Medulla oblongata (tissue), 1 donor: ENCODE measurements around the gene NDUFAF5.

ENCODE experiments used
- DNase-seq: peaks from one replicate; pipeline ENCODE4 v3.0.0-alpha.2; 2015; ENCODE audit errors: extremely low spot score

Gene NDUFAF5

DNA sequence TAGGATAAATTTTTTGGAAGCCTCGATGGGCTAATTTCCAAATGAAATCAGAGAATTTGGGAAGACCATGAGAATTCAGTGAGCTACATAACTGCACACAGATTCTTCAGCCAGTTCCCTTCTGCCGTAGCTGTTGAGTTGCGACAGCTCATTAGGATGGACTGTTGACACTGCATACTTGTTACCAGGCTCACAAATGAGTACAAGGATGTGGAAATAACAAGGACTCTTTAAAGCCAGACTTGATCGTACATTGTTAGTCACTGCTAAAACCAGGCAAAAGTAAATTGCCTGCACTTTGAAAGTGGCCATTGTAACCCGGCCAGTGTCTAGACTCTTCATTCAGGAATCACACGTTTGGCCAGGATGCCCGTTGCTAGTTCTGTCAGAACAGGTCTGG, 37.0 kb downstream of the NDUFAF5 start:
- DNase-seq = no peak

DNA sequence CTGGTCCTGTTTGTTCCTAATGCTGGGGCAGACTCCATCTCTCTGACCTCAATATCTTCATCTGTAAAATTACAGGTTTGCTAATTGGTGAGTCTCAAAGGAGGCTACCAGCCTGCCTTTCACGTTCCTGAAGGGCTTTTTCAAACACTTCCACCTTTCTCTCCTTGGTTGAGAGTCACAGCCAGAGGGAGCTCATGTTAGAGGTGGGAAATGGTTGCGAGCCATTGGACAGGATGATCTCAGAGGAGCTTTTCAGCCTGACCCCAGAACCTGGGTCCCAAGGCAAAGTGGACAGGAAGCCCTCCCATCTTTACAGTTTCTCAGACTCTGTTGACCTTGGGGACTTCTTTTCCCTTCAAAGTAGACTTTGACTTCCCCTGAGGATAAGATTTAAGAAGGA, 37.6 kb downstream of the NDUFAF5 start:
- no peak for DNase-seq

DNA sequence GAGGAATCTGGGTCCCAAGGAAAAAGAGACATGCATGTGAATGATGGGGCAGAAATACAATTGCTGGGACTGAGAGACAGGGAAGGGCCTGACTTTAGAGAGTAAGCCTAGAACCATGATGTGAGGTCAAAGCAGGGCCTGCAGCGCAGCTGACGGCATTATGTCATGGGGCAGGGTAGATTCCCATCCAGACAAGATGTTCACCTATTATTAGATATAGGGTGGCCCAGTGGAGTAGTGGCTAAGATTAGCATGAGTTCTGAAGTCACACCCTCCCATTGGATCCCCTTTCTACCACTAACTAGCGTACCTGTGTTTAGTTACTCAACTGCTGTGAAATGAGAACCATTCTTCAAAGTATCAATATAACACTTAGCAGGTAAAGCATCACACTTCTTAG, 39.6 kb downstream of the NDUFAF5 start:
- no peak for DNase-seq

DNA sequence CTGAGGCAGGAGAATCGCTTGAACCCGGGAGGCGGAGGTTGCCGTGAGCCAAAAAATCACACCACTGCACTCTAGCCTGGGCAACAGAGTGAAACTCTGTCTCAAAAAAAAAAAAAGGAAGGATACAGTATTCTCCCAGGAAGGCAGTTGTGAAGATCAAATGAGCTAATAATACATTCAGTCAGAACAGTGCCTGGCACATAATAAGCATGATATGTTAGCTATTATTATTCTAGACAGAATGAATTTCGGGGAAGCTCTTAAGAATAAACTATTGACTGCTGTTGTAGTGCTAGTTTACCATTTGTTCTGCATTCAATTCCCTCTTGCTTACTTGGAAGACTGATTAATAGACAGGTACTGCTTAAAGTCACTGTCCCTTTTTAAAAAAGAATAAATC, 40.6 kb downstream of the NDUFAF5 start:
- no peak for DNase-seq

DNA sequence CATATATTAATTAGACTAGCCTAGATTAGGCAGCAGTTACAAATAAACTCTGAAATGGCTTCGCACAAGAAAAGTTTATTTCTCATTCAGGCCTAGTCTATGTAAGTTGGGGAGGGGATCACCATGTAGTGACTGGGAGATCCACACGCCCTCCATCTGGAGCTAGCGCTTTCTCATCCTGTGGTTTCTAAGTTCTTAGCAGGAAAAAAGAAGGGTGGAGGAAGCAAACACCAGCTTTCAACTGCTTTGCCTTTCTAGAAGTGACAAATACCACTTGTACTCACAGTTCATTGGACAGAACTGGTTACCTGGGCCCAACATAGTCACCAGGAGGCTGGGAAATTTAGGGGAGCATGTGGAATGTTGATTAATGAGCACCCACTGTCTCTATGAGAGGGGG, 46.6 kb downstream of the NDUFAF5 start:
- no peak for DNase-seq

DNA sequence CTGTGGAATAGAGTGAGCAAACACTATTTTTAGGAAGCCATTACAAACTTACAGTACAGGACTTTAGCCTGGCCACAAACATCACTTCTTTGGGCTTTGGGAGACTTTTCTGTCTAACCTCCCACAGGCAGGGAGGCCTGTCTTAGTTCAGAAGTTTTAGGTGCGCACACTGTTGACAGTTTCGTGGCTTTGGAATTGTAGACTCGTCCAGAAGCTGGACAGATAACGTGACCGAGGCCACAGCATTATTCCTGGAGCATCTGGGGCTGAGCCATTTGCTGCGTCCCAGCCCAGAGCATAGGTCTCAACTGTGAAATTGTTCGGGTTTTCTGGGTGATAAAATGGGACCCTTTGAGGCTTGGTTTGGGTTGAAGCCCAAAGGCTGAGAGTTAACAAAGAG, 53.8 kb downstream of the NDUFAF5 start:
- no peak for DNase-seq

DNA sequence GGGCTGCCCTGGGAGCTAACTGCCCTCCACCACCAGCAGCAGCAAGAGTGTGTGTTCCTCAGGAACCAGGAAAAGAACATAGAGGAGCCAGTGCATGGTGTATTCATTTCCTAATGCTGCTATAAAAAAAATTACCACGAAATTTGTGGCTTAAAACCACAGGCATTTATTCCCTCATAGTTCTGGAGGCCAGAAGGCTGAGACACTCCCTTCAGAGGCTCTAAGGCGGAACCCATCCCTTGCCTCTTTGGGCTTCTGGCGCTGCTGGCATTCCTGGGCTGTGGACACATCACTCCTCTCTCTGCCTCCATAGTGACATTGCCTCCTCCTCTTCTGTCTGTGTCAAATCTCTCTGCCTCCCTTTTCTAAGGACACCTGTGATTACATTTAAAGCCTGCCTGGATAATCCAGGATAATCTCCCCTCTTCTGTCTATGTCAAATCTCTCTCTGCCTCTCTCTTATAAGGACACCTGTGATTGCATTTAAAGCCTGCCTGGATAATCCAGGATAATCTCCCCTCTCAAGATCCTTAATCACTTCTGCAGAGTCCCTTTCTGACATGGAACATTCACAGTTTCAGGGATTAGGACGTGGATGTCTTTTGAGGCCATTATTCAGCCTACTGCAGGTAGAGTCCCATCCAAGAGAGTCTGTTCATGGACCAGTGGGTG, 54.7 kb downstream of the NDUFAF5 start:
- no peak for DNase-seq

DNA sequence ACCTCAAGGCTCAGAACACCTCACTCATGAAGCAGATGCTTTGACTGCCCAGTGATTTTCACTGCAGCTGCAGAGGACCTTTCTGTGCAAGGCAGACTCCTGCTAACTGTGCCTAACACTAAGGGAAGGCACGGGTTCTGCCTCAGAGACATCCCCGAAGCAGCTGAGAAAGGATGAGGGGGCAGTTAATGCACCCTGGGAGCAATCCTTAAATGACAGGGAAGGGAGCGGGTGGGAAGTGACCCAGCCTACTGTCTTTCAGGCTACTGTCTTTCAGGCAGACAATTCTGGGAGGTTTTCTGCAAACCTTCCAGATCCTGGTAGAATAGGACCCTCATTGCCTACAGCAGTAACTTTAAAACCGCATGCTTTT, 55.3 kb downstream of the NDUFAF5 start:
- no peak for DNase-seq

DNA sequence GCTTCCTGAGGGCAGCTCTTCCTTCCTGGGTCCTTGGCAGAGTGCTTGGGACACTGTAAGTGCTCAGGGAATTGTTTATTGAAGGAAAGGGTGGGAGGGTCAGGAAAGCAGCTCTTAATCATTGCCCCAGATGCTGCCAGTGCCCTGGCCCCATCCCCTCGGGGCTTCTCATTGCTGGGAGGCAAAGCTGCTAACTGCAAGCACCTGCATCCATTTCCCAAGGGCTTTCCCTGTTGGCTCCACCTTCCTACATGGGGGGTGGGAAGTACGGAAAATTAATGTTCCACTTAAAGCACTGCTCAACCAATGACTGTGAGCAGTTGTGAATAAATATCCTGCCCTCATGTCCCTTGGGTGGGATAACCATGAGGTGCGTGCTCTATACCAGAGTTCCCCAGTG, 56.4 kb downstream of the NDUFAF5 start:
- no peak for DNase-seq

DNA sequence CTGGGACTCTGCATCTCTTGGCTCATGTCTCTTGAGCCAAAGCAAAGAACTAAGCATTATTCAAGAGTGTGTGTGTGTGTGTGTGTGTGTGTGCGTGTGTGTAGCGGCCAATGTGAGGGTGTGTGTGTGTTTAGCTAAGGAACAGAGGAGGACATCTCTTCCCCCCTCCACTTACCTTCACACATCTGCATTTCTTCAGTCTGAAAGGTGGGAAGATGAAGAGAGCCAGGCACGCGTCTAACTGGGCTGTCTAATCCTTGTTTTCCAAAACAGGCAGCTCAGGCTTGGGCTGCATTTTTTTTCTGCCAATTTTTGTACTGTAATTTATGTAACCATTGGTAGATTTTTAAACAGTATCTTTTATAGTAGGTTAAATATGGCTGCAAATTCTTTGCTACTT, 59.5 kb downstream of the NDUFAF5 start:
- no peak for DNase-seq

DNA sequence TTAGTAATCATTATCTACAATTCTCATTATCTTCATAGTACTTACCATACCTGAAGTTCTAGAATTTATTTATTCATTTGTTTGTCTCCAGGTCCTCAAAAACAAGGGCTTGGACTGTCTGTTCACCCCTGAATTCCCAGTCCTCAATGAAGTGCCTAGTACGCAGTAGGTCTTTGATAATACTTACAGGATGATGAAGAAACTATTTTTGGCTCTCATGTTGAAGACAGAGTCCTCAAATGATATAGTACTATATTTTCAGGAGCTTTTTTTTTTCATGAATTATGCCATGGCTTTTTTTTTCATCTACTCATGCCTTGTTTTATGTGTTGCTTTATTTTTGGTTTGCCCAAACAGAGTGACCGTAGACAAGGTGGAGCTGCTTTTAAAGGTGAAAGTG, 66.5 kb downstream of the NDUFAF5 start:
- DNase-seq = no peak

DNA sequence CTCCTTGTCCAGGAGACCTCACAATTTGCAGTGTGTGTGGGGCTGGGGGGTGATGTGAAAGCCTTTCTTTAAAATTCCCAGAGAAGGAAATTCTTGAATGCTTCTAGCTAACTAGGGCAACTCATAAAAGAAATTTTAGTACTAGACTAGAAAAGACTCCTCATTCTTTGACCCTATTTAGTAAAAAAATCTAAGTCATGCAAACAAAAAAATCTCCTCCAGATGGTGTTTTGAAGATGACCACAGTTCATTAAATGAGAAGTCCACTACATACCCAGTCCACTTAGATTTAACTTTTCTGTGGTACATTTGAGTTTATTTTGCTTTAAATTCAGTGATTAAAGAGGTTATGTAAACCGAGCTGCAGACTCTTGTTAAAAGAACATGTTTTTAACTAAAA, 67.5 kb downstream of the NDUFAF5 start:
- DNase-seq = no peak

DNA sequence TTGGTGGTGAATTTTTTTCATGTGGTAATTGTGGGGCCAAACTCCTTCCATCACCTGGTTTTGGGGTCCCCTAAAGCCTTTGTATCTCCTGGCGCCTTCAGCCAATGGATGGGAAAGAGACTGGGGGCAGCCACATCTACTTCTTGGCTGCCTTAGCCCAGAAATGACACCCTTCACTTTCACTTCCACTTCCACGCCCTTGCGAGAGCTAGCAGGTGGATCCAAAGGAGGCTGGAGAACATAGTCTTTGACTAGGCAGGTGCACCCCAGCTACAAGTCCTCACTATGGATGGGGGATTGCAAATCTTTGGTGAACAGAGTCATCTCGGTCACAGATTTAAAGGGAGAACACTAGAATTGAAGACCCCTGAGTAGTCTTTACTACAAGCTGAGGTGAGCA, 70.8 kb downstream of the NDUFAF5 start:
- DNase-seq = no peak

DNA sequence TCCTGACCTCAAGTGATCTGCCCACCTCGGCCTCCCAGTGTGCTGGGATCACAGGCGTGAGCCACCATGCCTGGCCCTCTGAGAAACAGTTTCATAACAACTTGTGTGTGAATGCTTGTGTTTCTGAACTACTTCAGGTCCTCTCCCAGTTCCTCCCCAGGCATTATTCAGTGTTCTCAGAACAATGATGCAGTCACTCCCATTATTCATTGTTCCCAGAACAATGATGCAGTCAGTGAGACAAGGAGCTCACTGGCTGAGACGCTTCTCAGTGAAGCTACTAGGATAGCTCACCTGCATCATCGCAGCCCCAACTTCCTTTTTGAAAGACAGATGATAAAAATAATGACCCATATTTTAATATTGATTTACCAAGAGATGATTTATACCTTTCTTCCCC, 71.5 kb downstream of the NDUFAF5 start:
- peak; percentile 87 for DNase-seq

DNA sequence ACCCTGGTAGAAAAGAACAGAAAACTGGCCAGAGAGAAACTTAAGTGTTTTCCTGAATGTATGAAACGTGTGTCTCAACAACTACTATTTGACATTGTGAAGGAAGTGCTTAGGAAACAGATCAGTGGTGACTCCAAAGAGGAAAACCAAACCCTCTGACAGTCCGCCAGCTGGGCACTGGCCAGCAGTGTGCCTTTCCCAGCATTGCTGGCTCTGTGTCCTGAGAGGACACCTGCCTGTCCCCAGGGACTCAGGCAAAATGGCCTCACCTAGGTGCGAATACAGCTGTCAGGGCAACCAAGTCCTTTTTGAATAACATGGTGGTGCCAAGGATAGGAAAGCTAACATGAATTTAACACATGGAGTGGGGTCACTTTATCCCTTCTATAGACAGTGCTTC, 72.5 kb downstream of the NDUFAF5 start:
- peak; percentile 44 for DNase-seq

DNA sequence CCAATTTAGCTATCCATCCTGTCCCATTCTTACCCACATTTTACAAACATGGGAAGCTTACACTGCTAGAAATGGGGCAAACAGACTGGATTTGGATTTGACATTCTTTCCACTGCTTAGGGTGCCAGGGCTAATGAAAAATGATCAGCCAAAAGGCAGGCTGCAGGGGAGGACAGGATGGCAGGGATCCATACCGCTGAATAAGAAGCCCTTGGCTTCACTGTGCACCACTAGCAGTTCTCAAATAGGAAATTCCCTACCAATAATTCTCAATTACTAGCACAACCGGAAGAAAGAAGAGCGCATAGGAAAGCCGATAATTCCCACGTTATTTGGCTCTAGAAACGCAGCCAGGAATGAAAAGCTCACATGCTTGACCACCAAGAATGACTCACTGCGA, 73.1 kb downstream of the NDUFAF5 start:
- peak; percentile 47 for DNase-seq

DNA sequence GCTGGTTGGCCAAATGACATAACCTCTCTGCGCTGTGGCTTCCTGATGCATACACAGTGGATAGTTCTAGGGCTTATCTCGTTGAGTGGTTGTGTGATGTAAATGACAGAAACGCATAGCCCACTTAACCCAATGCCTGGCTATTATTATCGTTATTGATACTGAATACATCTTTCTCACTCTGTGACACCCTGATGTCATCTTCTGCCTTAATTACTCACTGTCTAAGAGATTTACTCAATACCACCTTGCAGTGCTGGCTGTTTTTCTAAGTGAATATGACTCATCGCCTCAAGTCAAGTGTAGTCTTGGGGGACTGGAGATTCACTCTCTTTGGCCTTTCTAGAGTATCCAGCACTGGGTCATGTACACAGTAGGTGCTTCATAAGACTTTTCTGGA, 73.6 kb downstream of the NDUFAF5 start:
- no peak for DNase-seq

DNA sequence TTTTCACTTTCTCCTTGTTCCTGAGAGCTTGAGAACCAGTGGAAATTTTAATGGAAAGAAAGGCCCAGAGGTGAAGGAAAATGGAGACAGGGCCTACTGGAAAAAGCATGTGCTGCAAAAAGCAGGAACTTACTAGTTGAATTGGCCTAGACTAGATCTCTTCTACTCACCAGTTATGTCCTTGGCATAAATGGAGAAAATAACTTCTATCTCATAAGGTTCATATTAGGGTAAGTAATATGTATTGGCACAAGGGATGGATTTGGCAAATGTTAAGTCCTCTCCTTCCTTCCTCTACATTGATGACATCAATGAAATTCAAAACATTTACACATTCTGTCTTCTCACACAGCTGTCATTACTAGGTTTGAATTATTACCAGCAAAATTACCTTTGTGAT, 74.0 kb downstream of the NDUFAF5 start:
- DNase-seq = no peak

DNA sequence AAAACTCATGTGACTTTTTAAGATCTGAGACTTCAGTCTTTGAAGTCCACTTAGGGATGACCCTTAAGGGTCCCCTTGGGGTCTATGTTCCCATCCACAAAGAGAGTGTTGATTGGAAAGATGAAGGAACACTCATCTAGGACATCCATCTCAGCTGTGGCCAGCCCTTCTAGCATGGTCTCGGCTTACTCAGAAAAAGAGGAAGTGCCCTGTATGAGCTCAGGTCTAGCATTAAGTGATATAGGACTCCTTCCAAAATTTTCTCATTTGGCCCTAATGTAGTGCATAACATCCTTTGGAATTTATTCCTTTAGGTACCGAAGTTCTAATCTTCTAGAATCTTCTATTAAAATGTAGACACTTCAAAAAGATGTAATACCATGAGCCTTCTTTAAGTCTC, 77.4 kb downstream of the NDUFAF5 start:
- peak; percentile 25 for DNase-seq

DNA sequence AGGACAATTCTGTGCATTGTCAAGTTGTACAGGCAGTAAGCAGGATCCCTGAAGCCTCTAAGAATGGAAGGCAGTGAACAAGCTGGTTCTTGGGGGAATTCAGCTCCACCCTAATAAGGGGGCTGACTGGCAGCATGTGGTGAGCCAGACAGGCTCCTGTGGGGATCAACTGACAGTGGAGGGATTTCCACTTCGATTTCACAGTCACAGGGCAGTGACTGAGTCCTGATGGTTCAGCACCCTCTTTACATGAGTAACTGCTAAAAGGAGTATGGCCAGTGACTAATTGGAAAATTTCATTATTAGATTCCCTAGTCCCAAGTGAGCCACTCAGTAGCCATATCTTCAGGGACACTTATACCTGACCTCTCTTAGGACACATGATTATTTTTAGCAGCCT, 78.4 kb downstream of the NDUFAF5 start:
- DNase-seq = no peak

DNA sequence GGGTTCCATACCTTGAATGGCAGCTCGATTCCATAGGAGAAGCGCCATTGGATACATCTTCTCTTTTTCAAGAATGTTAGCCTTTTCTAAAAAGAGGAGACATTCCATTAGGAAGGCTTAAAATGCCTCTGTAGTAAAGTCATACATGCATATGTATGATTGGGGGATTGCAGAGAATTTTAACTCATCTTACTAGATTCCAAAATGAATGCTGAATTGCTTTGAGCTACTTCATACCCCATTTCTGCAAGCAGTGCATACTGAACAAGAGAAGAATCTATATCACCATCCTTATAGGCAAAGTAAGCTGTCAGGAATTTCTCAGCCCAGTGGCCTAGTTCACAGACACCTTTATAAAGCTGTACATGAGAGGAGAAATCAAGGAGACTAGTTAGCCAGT, 80.3 kb downstream of the NDUFAF5 start:
- DNase-seq = no peak

DNA sequence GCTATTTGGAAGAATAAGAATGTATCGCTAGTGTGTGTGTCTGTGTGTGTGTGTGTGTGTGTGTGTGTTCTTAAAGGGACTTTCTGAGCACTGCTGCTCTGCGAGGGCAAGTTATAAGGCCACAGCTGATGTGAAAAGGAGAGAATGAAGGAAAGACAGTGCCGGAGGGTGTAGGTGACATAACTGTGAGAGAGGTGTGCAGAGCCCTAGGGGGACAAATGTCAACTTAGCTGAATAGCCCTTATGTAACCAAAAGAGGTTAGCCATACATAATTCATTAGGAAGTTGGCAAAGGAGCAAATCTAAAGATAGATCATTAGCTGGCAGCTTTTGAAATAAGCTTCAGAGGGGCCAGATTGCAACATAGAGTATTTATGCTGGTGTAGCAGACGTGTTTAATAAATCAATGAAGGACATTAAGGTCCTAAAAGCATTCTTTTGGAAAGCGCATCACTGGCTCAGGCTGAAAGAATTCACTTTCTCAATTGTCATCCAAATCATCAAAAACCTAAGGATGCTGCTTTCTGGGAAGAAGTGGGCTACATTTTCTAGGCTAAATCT, 81.0 kb downstream of the NDUFAF5 start:
- DNase-seq = peak; percentile 27

DNA sequence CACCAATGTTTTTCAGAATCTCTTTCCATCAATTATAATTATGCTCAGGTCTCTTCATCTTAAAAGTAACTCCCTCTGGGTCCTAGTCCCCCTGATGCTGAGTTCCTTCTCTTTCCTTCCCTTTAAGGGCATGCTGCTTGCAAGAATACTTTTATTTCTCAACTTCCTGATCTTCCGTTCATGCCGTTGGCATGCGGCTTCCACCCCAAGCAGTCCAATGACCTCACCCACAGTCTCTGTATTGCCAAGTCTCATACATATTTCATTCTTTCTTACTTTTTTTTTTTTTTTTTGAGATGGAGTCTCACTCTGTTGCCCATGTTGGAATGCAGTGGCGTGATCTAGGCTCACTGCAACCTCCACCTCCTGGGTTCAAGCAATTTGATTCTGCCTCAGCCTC, 83.5 kb downstream of the NDUFAF5 start:
- DNase-seq = peak; percentile 67

DNA sequence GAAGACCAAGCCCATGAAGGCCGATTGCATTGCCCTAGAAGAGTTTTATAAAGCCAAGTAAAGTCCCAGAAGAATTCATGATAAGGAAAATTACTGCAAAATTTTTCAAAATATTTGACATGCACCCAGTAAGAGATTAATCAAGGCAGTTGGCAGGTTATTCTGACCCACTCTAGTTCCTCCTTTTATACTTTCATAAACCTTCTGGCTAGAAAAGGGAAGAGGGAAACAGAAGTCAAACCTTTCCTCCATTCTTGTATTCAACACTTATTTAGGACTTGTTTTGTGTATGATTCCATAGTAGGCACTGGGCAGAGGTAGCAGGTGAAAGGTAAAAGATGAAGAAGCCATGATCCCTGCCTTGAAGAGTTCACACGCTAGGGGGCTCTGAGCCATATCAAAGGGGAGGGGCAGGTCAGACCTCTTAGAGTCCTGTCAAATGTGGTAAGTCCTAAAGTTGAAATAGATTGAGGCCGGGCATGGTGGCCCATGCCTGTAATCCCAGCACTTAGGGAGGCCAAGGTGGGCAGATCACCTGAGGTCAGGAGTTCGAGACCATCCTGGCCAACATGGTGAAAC, 85.4 kb downstream of the NDUFAF5 start:
- DNase-seq = peak; percentile 27
